ENCODE results near the gene FARS2.

FARS2 gene

GRCh38 chr6:5416250-5416649 is 154.9 kb downstream of the FARS2 start:
- FAIRE-seq (no peak), DNase-seq (ENCODE audit: insufficient read length) (no peak)
- TF ChIP-seq POLR2A (IDR thresholded peaks at IDR 0.05; ENCODE audit: low read depth, low read length): no peak
- no peak for TF ChIP-seq POLR2AphosphoS5 (IDR thresholded peaks at IDR 0.05; ENCODE audit: low read depth, low read length)
- no peak for TF ChIP-seq TAF1 (IDR thresholded peaks at IDR 0.05; ENCODE audit: borderline replicate concordance, low read depth, low read length)

DNA sequence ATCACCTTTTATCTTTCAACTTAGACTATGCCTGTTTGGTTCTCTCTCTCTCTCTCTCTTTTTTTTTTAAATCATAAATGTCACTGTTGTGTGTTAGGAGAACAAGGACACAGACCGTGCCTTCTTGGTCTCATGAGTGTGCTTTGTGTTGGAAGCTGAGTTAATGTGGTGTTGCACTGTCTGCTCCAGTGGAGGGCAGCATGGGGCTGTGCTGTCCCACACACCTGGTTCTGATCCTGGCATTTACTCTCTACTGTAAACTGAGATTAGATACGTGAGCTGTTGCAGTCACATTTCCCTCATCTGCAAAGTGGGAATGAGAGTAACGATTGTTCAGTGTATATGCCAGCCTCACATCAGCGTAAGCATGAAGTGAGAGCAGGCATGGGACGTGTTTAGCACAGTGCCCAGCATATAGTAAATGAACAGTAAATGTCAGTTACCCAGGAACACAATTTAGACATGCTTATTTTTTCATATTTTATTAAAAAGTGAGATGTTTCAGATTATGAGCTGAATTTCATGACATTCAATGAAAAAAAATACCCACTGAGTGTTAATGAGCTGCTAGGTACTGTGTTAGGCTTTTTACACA is 161.1 kb downstream of the FARS2 start:
- no peak for DNase-seq (ENCODE audit: insufficient read length)
- TF ChIP-seq TAF1 (IDR thresholded peaks at IDR 0.05; ENCODE audit: borderline replicate concordance, low read depth, low read length) (no peak), POLR2A (IDR thresholded peaks at IDR 0.05; ENCODE audit: low read depth, low read length) (no peak), POLR2AphosphoS5 (IDR thresholded peaks at IDR 0.05; ENCODE audit: low read depth, low read length) (no peak)
- FAIRE-seq: no peak

DNA sequence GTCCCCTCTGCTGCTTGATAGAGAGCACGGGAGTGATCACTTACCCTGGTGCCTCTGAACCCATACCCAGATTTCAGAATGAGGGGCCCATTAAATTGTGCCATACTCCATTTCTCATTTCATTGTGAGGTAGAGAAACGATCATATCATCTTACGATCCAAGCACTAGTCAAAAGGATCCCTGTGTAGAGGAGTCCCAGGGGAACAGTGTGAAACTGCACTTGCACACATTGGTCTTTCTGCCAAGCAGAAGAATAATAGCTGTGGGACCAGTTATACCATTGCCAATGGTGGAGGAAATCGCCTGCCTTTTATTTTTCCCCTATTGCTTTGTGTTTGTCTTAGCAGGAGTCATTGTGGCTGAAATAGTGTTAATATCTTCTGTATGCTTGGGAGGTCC is 161.9 kb downstream of the FARS2 start:
- FAIRE-seq (no peak), DNase-seq (ENCODE audit: insufficient read length) (no peak)
- no peak for TF ChIP-seq TAF1 (IDR thresholded peaks at IDR 0.05; ENCODE audit: borderline replicate concordance, low read depth, low read length)
- no peak for TF ChIP-seq POLR2A (IDR thresholded peaks at IDR 0.05; ENCODE audit: low read depth, low read length)
- no peak for TF ChIP-seq POLR2AphosphoS5 (IDR thresholded peaks at IDR 0.05; ENCODE audit: low read depth, low read length)

GRCh38 chr6:5424726-5425125 is 163.4 kb downstream of the FARS2 start:
- TF ChIP-seq POLR2A (IDR thresholded peaks at IDR 0.05; ENCODE audit: low read depth, low read length) (no peak), POLR2AphosphoS5 (IDR thresholded peaks at IDR 0.05; ENCODE audit: low read depth, low read length) (no peak), TAF1 (IDR thresholded peaks at IDR 0.05; ENCODE audit: borderline replicate concordance, low read depth, low read length) (no peak)
- FAIRE-seq (no peak), DNase-seq (ENCODE audit: insufficient read length) (no peak)

DNA sequence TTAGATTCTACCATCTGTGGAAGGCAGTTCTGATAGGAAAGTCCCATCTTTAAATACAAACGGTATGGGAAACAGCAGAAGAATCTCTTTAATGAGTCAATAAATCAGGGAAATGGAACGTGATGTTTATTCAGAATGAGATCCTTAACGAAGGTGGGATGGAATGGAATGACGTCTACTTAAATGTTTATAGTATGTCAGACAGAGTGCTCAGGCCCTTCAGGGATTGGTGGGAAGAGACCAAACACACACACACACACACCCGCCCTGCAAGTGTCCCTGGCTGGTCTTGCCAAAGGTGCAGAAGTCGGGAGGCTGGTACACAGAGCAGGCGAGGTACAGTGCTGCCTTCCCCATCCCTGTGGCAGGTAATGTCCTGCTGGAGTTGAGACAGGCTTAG is 164.0 kb downstream of the FARS2 start:
- TF ChIP-seq POLR2A (IDR thresholded peaks at IDR 0.05; ENCODE audit: low read depth, low read length) (no peak), TAF1 (IDR thresholded peaks at IDR 0.05; ENCODE audit: borderline replicate concordance, low read depth, low read length) (no peak), POLR2AphosphoS5 (IDR thresholded peaks at IDR 0.05; ENCODE audit: low read depth, low read length) (no peak)
- DNase-seq (ENCODE audit: insufficient read length) (no peak), FAIRE-seq (no peak)

GRCh38 chr6:5425797-5426196 is 164.5 kb downstream of the FARS2 start:
- no peak for DNase-seq (ENCODE audit: insufficient read length)
- no peak for FAIRE-seq
- TF ChIP-seq POLR2AphosphoS5 (IDR thresholded peaks at IDR 0.05; ENCODE audit: low read depth, low read length): no peak
- no peak for TF ChIP-seq POLR2A (IDR thresholded peaks at IDR 0.05; ENCODE audit: low read depth, low read length)
- no peak for TF ChIP-seq TAF1 (IDR thresholded peaks at IDR 0.05; ENCODE audit: borderline replicate concordance, low read depth, low read length)

GRCh38 chr6:5427586-5427985 is 166.3 kb downstream of the FARS2 start:
- no peak for TF ChIP-seq TAF1 (IDR thresholded peaks at IDR 0.05; ENCODE audit: borderline replicate concordance, low read depth, low read length)
- no peak for TF ChIP-seq POLR2A (IDR thresholded peaks at IDR 0.05; ENCODE audit: low read depth, low read length)
- no peak for TF ChIP-seq POLR2AphosphoS5 (IDR thresholded peaks at IDR 0.05; ENCODE audit: low read depth, low read length)
- no peak for FAIRE-seq
- DNase-seq (ENCODE audit: insufficient read length): no peak

GRCh38 chr6:5433324-5433723 is 172.0 kb downstream of the FARS2 start:
- DNase-seq (ENCODE audit: insufficient read length) (no peak), FAIRE-seq (no peak)
- no peak for TF ChIP-seq TAF1 (IDR thresholded peaks at IDR 0.05; ENCODE audit: borderline replicate concordance, low read depth, low read length)
- TF ChIP-seq POLR2A (IDR thresholded peaks at IDR 0.05; ENCODE audit: low read depth, low read length): no peak
- no peak for TF ChIP-seq POLR2AphosphoS5 (IDR thresholded peaks at IDR 0.05; ENCODE audit: low read depth, low read length)

DNA sequence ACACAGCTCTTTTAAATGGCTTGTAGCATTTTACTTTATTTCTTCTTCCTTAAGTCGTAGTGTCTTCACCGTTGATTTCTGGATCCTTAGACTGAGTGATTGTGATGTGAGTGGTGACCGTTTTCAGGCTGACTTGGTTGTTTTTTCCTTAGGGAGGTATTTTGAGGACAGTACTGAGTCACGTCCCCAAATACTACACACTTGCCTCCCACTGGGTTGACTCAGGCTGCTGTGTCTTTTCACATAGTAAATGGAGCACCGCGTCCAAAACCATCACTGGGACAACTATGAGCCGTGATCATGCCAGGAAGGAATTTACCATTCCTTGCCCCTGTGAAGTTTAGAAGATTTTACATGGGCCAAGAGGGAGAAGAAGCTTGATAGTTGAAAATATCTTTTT is 174.1 kb downstream of the FARS2 start:
- FAIRE-seq: no peak
- DNase-seq (ENCODE audit: insufficient read length): no peak
- no peak for TF ChIP-seq POLR2AphosphoS5 (IDR thresholded peaks at IDR 0.05; ENCODE audit: low read depth, low read length)
- TF ChIP-seq TAF1 (IDR thresholded peaks at IDR 0.05; ENCODE audit: borderline replicate concordance, low read depth, low read length): no peak
- no peak for TF ChIP-seq POLR2A (IDR thresholded peaks at IDR 0.05; ENCODE audit: low read depth, low read length)

GRCh38 chr6:5438922-5439584 is 177.7 kb downstream of the FARS2 start:
- FAIRE-seq (no peak), DNase-seq (ENCODE audit: insufficient read length) (no peak)
- TF ChIP-seq POLR2AphosphoS5 (IDR thresholded peaks at IDR 0.05; ENCODE audit: low read depth, low read length) (no peak), TAF1 (IDR thresholded peaks at IDR 0.05; ENCODE audit: borderline replicate concordance, low read depth, low read length) (no peak), POLR2A (IDR thresholded peaks at IDR 0.05; ENCODE audit: low read depth, low read length) (no peak)

DNA sequence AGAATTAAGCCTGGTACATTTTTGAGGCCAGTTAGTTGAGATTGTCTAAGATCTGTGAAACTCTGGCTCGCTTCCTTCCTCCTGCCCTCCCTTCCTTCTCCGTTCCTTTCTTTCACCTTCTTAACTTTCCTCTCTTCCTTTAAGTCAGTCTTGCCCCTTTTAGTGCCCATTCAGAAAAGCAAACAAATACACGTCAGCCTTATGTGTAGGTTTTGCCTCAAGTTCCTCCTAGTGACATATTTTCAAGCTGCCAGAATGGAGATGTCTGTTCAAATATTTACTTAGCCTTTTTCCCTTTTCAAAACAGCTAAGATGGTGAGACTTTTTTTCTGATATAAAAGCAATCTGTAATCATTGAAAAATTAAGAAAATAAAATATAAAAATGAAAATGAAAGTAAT is 178.4 kb downstream of the FARS2 start:
- FAIRE-seq: no peak
- no peak for TF ChIP-seq POLR2AphosphoS5 (IDR thresholded peaks at IDR 0.05; ENCODE audit: low read depth, low read length)
- no peak for TF ChIP-seq TAF1 (IDR thresholded peaks at IDR 0.05; ENCODE audit: borderline replicate concordance, low read depth, low read length)
- no peak for TF ChIP-seq POLR2A (IDR thresholded peaks at IDR 0.05; ENCODE audit: low read depth, low read length)

DNA sequence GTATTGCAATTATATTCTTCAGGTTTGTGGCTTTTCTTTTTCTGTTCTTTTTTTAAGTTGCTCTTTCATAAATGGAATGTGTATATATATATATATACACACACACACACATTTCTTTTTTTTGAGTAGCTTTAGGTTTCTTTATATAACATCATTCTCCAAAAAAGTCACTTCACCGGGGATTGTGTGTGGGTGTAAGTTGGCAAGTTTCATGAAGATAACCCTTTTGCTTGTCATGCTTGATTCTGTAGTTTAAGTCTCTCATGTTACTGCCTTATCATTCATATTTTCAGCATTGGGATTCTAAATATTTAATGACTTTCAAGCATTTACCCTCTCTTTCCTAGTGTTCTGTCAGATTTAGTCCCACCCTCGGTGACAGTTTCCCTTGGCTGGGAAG is 181.0 kb downstream of the FARS2 start:
- FAIRE-seq: no peak
- no peak for DNase-seq (ENCODE audit: insufficient read length)
- no peak for TF ChIP-seq POLR2A (IDR thresholded peaks at IDR 0.05; ENCODE audit: low read depth, low read length)
- TF ChIP-seq POLR2AphosphoS5 (IDR thresholded peaks at IDR 0.05; ENCODE audit: low read depth, low read length): no peak
- no peak for TF ChIP-seq TAF1 (IDR thresholded peaks at IDR 0.05; ENCODE audit: borderline replicate concordance, low read depth, low read length)

More for the DNA sequence above, 178.4 kb downstream of the FARS2 start:
- DNase-seq (ENCODE audit: insufficient read length): no peak
